T-helper 1 cell treated with Interleukin-12 subunit alpha and Interleukin-12 subunit beta and Interleukin-4 antibody, amounts not matched to agents 30 μg/mL and 1 μg/mL, for 36 hours (primary cell): ENCODE measurements around the gene EHD2.
A peak's percentile ranks its signal among the peaks of the same experiment; 100 is the strongest.

Source experiments
- H3K27ac Mint-ChIP-seq: one replicate; pipeline ENCODE4 v1.8.0; 2021; ENCODE audit warnings: mild to moderate bottlenecking, mixed read lengths
- H3K27me3 Mint-ChIP-seq: one replicate; pipeline ENCODE4 v1.8.0; 2021; ENCODE audit warnings: low read depth, mixed read lengths
- H3K36me3 Mint-ChIP-seq: one replicate; pipeline ENCODE4 v1.8.0; 2021; ENCODE audit warnings: low read depth, mixed read lengths
- H3K4me1 Mint-ChIP-seq: one replicate; pipeline ENCODE4 v1.8.0; 2021; ENCODE audit warnings: low read depth, mixed read lengths
- H3K4me3 Mint-ChIP-seq: one replicate; pipeline ENCODE4 v1.8.0; 2021; ENCODE audit warnings: mild to moderate bottlenecking, moderate library complexity, mixed read lengths
- H3K9me3 Mint-ChIP-seq: one replicate; pipeline ENCODE4 v1.8.0; 2021; ENCODE audit warnings: mixed read lengths

EHD2 gene

GRCh38 chr19:47680858-47681332 is 32.3 kb upstream of the EHD2 start:
- Mint-ChIP-seq H3K27ac (no peak overlapping the region), H3K9me3 (no peaks in the 10 kb centered on the region), H3K27me3 (no peaks in the 10 kb centered on the region), H3K4me3 (no peak overlapping the region), H3K4me1 (no peaks in the 10 kb centered on the region), H3K36me3 (peaks cover 20% of the 10 kb centered on the region)

GRCh38 chr19:47681388-47681787 is 31.8 kb upstream of the EHD2 start:
- H3K9me3 Mint-ChIP-seq: no peaks in the 10 kb centered on the region
- no peaks in the 10 kb centered on the region for H3K27me3 Mint-ChIP-seq
- H3K27ac Mint-ChIP-seq: no peak overlapping the region
- H3K4me1 Mint-ChIP-seq: no peaks in the 10 kb centered on the region
- no peak overlapping the region for H3K4me3 Mint-ChIP-seq
- peaks cover 20% of the 10 kb centered on the region for H3K36me3 Mint-ChIP-seq

GRCh38 chr19:47681936-47682335 is 31.3 kb upstream of the EHD2 start:
- no peaks in the 10 kb centered on the region for H3K9me3 Mint-ChIP-seq
- H3K36me3 Mint-ChIP-seq: peaks cover 16% of the 10 kb centered on the region
- no peaks in the 10 kb centered on the region for H3K4me1 Mint-ChIP-seq
- H3K4me3 Mint-ChIP-seq: no peak overlapping the region
- H3K27ac Mint-ChIP-seq: no peak overlapping the region
- H3K27me3 Mint-ChIP-seq: no peaks in the 10 kb centered on the region

GRCh38 chr19:47682939-47683338 is 30.3 kb upstream of the EHD2 start:
- no peak overlapping the region for H3K27ac Mint-ChIP-seq
- peaks cover under 1% of the 10 kb centered on the region for H3K4me1 Mint-ChIP-seq
- H3K4me3 Mint-ChIP-seq: no peak overlapping the region
- peaks cover 15% of the 10 kb centered on the region for H3K36me3 Mint-ChIP-seq
- no peaks in the 10 kb centered on the region for H3K27me3 Mint-ChIP-seq
- H3K9me3 Mint-ChIP-seq: no peaks in the 10 kb centered on the region

GRCh38 chr19:47686679-47687450 is 26.4 kb upstream of the EHD2 start:
- Mint-ChIP-seq H3K27ac (no peak overlapping the region), H3K4me1 (peaks cover 5% of the 10 kb centered on the region), H3K9me3 (no peaks in the 10 kb centered on the region), H3K27me3 (no peaks in the 10 kb centered on the region), H3K4me3 (no peak overlapping the region), H3K36me3 (peaks cover 12% of the 10 kb centered on the region)

- H3K9me3 Mint-ChIP-seq: no peaks in the 10 kb centered on the region
- H3K27ac Mint-ChIP-seq: no peak overlapping the region
- no peak overlapping the region for H3K4me3 Mint-ChIP-seq
- peaks cover 13% of the 10 kb centered on the region for H3K36me3 Mint-ChIP-seq
- H3K27me3 Mint-ChIP-seq: no peaks in the 10 kb centered on the region
- peaks cover 5% of the 10 kb centered on the region for H3K4me1 Mint-ChIP-seq
Measured at GRCh38 chr19:47687906-47688305, 25.3 kb upstream of the EHD2 start.

- Mint-ChIP-seq H3K4me3 (no peak overlapping the region), H3K9me3 (no peaks in the 10 kb centered on the region), H3K27me3 (no peaks in the 10 kb centered on the region), H3K36me3 (peaks cover 9% of the 10 kb centered on the region), H3K4me1 (peaks cover 5% of the 10 kb centered on the region), H3K27ac (no peak overlapping the region)
Measured at GRCh38 chr19:47691090-47691489, 22.1 kb upstream of the EHD2 start.

GRCh38 chr19:47691782-47692181 is 21.4 kb upstream of the EHD2 start:
- H3K9me3 Mint-ChIP-seq: no peaks in the 10 kb centered on the region
- H3K27ac Mint-ChIP-seq: no peak overlapping the region
- H3K4me1 Mint-ChIP-seq: peaks cover 5% of the 10 kb centered on the region
- H3K27me3 Mint-ChIP-seq: no peaks in the 10 kb centered on the region
- H3K36me3 Mint-ChIP-seq: peaks cover 8% of the 10 kb centered on the region
- no peak overlapping the region for H3K4me3 Mint-ChIP-seq

GRCh38 chr19:47693489-47693888 is 19.7 kb upstream of the EHD2 start:
- H3K27ac Mint-ChIP-seq: no peak overlapping the region
- H3K4me1 Mint-ChIP-seq: peaks cover 4% of the 10 kb centered on the region
- H3K9me3 Mint-ChIP-seq: no peaks in the 10 kb centered on the region
- no peaks in the 10 kb centered on the region for H3K27me3 Mint-ChIP-seq
- peaks cover 8% of the 10 kb centered on the region for H3K36me3 Mint-ChIP-seq
- no peak overlapping the region for H3K4me3 Mint-ChIP-seq

- Mint-ChIP-seq H3K4me1 (peaks cover 4% of the 10 kb centered on the region), H3K9me3 (no peaks in the 10 kb centered on the region), H3K36me3 (peaks cover 8% of the 10 kb centered on the region), H3K4me3 (no peak overlapping the region), H3K27me3 (no peaks in the 10 kb centered on the region), H3K27ac (no peak overlapping the region)
Measured at GRCh38 chr19:47693903-47694302, 19.3 kb upstream of the EHD2 start.

GRCh38 chr19:47694466-47695273 is 18.6 kb upstream of the EHD2 start:
- no peaks in the 10 kb centered on the region for H3K9me3 Mint-ChIP-seq
- H3K27me3 Mint-ChIP-seq: no peaks in the 10 kb centered on the region
- H3K4me3 Mint-ChIP-seq: no peak overlapping the region
- H3K27ac Mint-ChIP-seq: no peak overlapping the region
- peaks cover 10% of the 10 kb centered on the region for H3K36me3 Mint-ChIP-seq
- H3K4me1 Mint-ChIP-seq: peaks cover 4% of the 10 kb centered on the region

GRCh38 chr19:47695533-47696262 is 17.5 kb upstream of the EHD2 start:
- no peak overlapping the region for H3K4me3 Mint-ChIP-seq
- no peaks in the 10 kb centered on the region for H3K9me3 Mint-ChIP-seq
- peaks cover 11% of the 10 kb centered on the region for H3K36me3 Mint-ChIP-seq
- peaks cover 4% of the 10 kb centered on the region for H3K4me1 Mint-ChIP-seq
- H3K27ac Mint-ChIP-seq: peak overlapping the region; percentile 10
- no peaks in the 10 kb centered on the region for H3K27me3 Mint-ChIP-seq

GRCh38 chr19:47696635-47697034 is 16.6 kb upstream of the EHD2 start:
- Mint-ChIP-seq H3K9me3 (no peaks in the 10 kb centered on the region), H3K27ac (no peak overlapping the region), H3K36me3 (peaks cover 11% of the 10 kb centered on the region), H3K27me3 (no peaks in the 10 kb centered on the region), H3K4me1 (no peaks in the 10 kb centered on the region), H3K4me3 (no peak overlapping the region)

- Mint-ChIP-seq H3K4me3 (no peak overlapping the region), H3K4me1 (no peaks in the 10 kb centered on the region), H3K27me3 (no peaks in the 10 kb centered on the region), H3K9me3 (no peaks in the 10 kb centered on the region), H3K36me3 (peaks cover 6% of the 10 kb centered on the region), H3K27ac (no peak overlapping the region)
Measured at GRCh38 chr19:47697863-47698609, 15.2 kb upstream of the EHD2 start.
